SW 1271 (cell line): ENCODE measurements around the gene ZNF618.

ENCODE experiments used
- DNase-seq, 2 experiments: peaks; one replicate each; lab custom pipeline; 2025; lab: John Stamatoyannopoulos, UW

ZNF618 gene

GRCh38 chr9:114061292-114061691 lies 185.2 kb downstream of the ZNF618 start:
- DNase-seq, result no peak

GRCh38 chr9:114061830-114062474 lies 185.8 kb downstream of the ZNF618 start:
- DNase-seq, result no peak

- no peak for DNase-seq
Observed at GRCh38 chr9:114065304-114065703, 189.2 kb downstream of the ZNF618 start.

GRCh38 chr9:114069476-114070187 lies 193.5 kb downstream of the ZNF618 start:
- no peak for DNase-seq

- no peak for DNase-seq
Observed at GRCh38 chr9:114070188-114071103, 194.3 kb downstream of the ZNF618 start.

GRCh38 chr9:114071197-114071795 lies 195.2 kb downstream of the ZNF618 start:
- DNase-seq, result no peak

- no peak for DNase-seq
Observed at GRCh38 chr9:114072184-114073140, 196.4 kb downstream of the ZNF618 start.

GRCh38 chr9:114075602-114076001 lies 199.5 kb downstream of the ZNF618 start:
- DNase-seq, result no peak

- DNase-seq, result no peak
Observed at GRCh38 chr9:114076237-114077161, 200.4 kb downstream of the ZNF618 start.

- no peak for DNase-seq
Observed at GRCh38 chr9:114077162-114077837, 201.2 kb downstream of the ZNF618 start.

GRCh38 chr9:114078021-114078780 lies 202.1 kb downstream of the ZNF618 start, which contains the start of gene AMBP:
AMBP (minus strand) TSS chr9:114078300; CDS start chr9:114078209, 91 bp downstream.
- DNase-seq, result no peak

GRCh38 chr9:114078781-114079156 lies 202.7 kb downstream of the ZNF618 start:
- no peak for DNase-seq

- DNase-seq, result no peak
Observed at GRCh38 chr9:114080195-114080772, 204.2 kb downstream of the ZNF618 start.

GRCh38 chr9:114080773-114081440 lies 204.8 kb downstream of the ZNF618 start:
- DNase-seq, result no peak

- DNase-seq, result no peak
Observed at GRCh38 chr9:114081441-114082016, 205.4 kb downstream of the ZNF618 start.

GRCh38 chr9:114082017-114082762 lies 206.1 kb downstream of the ZNF618 start:
- peak; percentile 57 to 74 for DNase-seq
